Heart left ventricle (tissue), 16 donors: ENCODE measurements around the gene ELL3. TPM values are rescaled to one million over a fixed set of nuclear protein-coding genes. Genes with fewer than 3 reads are reported as not detected.
"Not testable (repeated sequence)": the region's sequence is repeated elsewhere in the genome, so short reads cannot be mapped to it uniquely, and the experiment has no call there.

Experiments used
- ATAC-seq, 4 donors: fragments of 200-7000 bp; cut with Tn5 transposase; one replicate each; pipeline ENCODE4 v1.9.1; 2020 to 2022; ENCODE audit warnings: moderate library complexity in 4 of 4, mild to moderate bottlenecking in 3 of 4, moderate number of reproducible peaks in 1 of 4
- DNase-seq, 5 donors: peaks; one replicate each; pipeline ENCODE4 v3.0.0-alpha.2; 2020
- H3K27ac ChIP-seq, 12 donors: fragments of 200-600 bp; sonication (generic) in 4 of 12; one replicate each; pipeline versions ENCODE4 v1.5.0 to v1.8.0; 2016 to 2022; ENCODE audit warnings: mild to moderate bottlenecking in 2 of 12
- H3K27me3 ChIP-seq, 9 donors: fragments of 200-600 bp; sonication (generic) in 2 of 9; one replicate each; pipeline versions ENCODE4 v1.5.1 to v1.8.0; 2016 to 2022; ENCODE audit warnings: mild to moderate bottlenecking in 3 of 9
- H3K36me3 ChIP-seq, 9 donors: fragments of 200-600 bp; sonication (generic) in 2 of 9; one replicate each; pipeline versions ENCODE4 v1.5.0 to v1.8.0; 2018 to 2022; ENCODE audit warnings: mild to moderate bottlenecking in 2 of 9
- H3K4me1 ChIP-seq, 12 donors: fragments of 200-600 bp; sonication (generic) in 4 of 12; one replicate each; pipeline versions ENCODE4 v1.5.0 to v1.8.0; 2016 to 2022; ENCODE audit warnings: mild to moderate bottlenecking in 3 of 12
- H3K4me3 ChIP-seq, 12 donors: fragments of 200-600 bp; sonication (generic) in 4 of 12; one replicate each; pipeline versions ENCODE4 v1.5.0 to v1.8.0; 2017 to 2022; ENCODE audit warnings: mild to moderate bottlenecking in 9 of 12, moderate library complexity in 4 of 12
- H3K9me3 ChIP-seq, 12 donors: fragments of 200-600 bp; sonication (generic) in 4 of 12; one replicate each; pipeline versions ENCODE4 v1.5.0 to v1.8.0; 2016 to 2022; ENCODE audit warnings: mild to moderate bottlenecking in 1 of 12
- POLR2A ChIP-seq, 2 donors: fragments of 450-650 bp; IDR thresholded peaks; one replicate each; pipeline ENCODE4 v1.6.1; 2017; ENCODE audit warnings: antibody characterized with exemption in 2 of 2, mild to moderate bottlenecking in 2 of 2, moderate library complexity in 2 of 2
- WGBS, 4 donors: extraction: QIAGEN DNeasy Blood & Tissue Kit in 2 of 4; methylation state at CpG; one replicate each; pipeline versions ENCODE4 v1.1.5 to v1.1.7; 2013 to 2018; 5-methylcytosine and 5-hydroxymethylcytosine counted together
- intact Hi-C, 10 donors: fragments of 100-400 bp; cut with DNase I; formaldehyde crosslinking; loops; one replicate each; pipeline versions ENCODE4 v1.11.1 to v1.14.2; 2022
- polyA plus RNA-seq, 2 donors: library from polyadenylated mRNA; stranded (reverse); fragments of 200-250 nt; gene quantifications; one replicate each; pipeline ENCODE4 v1.2.3, GENCODE V29; 2013
- total RNA-seq, 9 donors: library from RNA; depleted of rRNA in 2 of 9; stranded (reverse); fragments of >200 nt in 2 of 9; fragmentation: NEBNext Ultra II Directional in 3 of 9; extraction: Animal tissue kit (Norgen Biotek cat#: 25700) in 3 of 9; gene quantifications; one replicate each; pipeline versions ENCODE4 v1.1.0 to v1.2.4, GENCODE V29; 2016 to 2023
- TF ChIP-seq, protein P1 (sequence below), 12 donors: fragments of 200-600 bp; sonication (generic) in 4 of 12; IDR thresholded peaks; one replicate each; pipeline versions ENCODE4 v1.5.0 to v1.8.0; 2018 to 2022; ENCODE audit warnings: antibody characterized with exemption in 12 of 12, mild to moderate bottlenecking in 5 of 12
- donor health status: ischemic (EF 13 %, LVEDD 7.1; RV severe dilation, severe dysfunction).
- donor health status: healthy with polysubstance abuse.
- donor health status: DM: no; HTN: yes; CAD: no.
- donor health status: DM: no; HTN: no; CAD: no.
- donor health status: ischemic (EF 25% LVEDD 6.9; RV normal size, moderate dysfunction).
- donor health status: ischemic (EF 25% LVEDD 5.7; RV mildly dilated, moderate dysfunction).
- donor health status: healthy.
- donor health status: DM: yes; HTN: yes; CAD: no.
- donor health status: ischemic (EF 35%, LVEDD 5.7; RV mildly dilated, moderate dysfunction).
- donor health status: nonischemic (EF 11% LVEDD 7.7; RV severe dilation, severe dysfunction).
- donor health status: DM: yes; HTN: yes; CAD: no.
- donor health status: PGD.
- donor health status: ischemic (EF 29% LVEDD 5.4; RV normal size, mild dysfunction).
- donor health status: nonischemic (EF 23%, LVEDD 6.1; RV moderate dilation, normal function).

Gene ELL3
- total and polyA plus RNA-seq, 11 donors: 0.35 to 6.3 (median 1.0) TPM

GRCh38 chr15:43751885-43752284 lies 24.9 kb downstream of the ELL3 start:
- Histone ChIP-seq H3K9me3 (no peaks in the 10 kb centered on the region), H3K36me3 (peaks cover 0 to 62% (median 50%) of the 10 kb centered on the region in 9 donors), H3K4me1 (peaks cover 4 to 63% (median 45%) of the 10 kb centered on the region in 12 donors), H3K27ac (no peak overlapping the region), H3K27me3 (no peaks in the 10 kb centered on the region), H3K4me3 (no peak overlapping the region)
- no peak for DNase-seq
- intact Hi-C loops: no loop called here
- no peak for ATAC-seq
- 64 to 70% (median 65%) methylated on average over 6 of the region's 6 CpGs for WGBS, 4 donors
- no peak for TF ChIP-seq POLR2A (IDR thresholded peaks at IDR 0.05)
- TF ChIP-seq, protein P1, sequence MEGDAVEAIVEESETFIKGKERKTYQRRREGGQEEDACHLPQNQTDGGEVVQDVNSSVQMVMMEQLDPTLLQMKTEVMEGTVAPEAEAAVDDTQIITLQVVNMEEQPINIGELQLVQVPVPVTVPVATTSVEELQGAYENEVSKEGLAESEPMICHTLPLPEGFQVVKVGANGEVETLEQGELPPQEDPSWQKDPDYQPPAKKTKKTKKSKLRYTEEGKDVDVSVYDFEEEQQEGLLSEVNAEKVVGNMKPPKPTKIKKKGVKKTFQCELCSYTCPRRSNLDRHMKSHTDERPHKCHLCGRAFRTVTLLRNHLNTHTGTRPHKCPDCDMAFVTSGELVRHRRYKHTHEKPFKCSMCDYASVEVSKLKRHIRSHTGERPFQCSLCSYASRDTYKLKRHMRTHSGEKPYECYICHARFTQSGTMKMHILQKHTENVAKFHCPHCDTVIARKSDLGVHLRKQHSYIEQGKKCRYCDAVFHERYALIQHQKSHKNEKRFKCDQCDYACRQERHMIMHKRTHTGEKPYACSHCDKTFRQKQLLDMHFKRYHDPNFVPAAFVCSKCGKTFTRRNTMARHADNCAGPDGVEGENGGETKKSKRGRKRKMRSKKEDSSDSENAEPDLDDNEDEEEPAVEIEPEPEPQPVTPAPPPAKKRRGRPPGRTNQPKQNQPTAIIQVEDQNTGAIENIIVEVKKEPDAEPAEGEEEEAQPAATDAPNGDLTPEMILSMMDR (IDR thresholded peaks at IDR 0.05): no peak

- H3K4me1 ChIP-seq: peaks cover 4 to 67% (median 46%) of the 10 kb centered on the region in 12 donors
- 62 to 71% (median 63%) methylated on average over 12 of the region's 12 CpGs for WGBS, 4 donors
- H3K27ac ChIP-seq: peak overlapping the region in 2 of 12 donors; percentile 4 to 66
- peak overlapping the region in 8 of 12 donors; percentile 1 to 46 (median 20) for H3K4me3 ChIP-seq
- DNase-seq: no peak
- H3K9me3 ChIP-seq: no peaks in the 10 kb centered on the region
- TF ChIP-seq POLR2A (IDR thresholded peaks at IDR 0.05): no peak
- TF ChIP-seq, protein P1 (IDR thresholded peaks at IDR 0.05): no peak
- intact Hi-C loops: no loop called here
- H3K36me3 ChIP-seq: peaks cover 0 to 41% (median 30%) of the 10 kb centered on the region in 9 donors
- no peaks in the 10 kb centered on the region for H3K27me3 ChIP-seq
- ATAC-seq: no peak
These were observed 26.9 kb downstream of the ELL3 start for GRCh38 chr15:43749690-43750345.

DNA sequence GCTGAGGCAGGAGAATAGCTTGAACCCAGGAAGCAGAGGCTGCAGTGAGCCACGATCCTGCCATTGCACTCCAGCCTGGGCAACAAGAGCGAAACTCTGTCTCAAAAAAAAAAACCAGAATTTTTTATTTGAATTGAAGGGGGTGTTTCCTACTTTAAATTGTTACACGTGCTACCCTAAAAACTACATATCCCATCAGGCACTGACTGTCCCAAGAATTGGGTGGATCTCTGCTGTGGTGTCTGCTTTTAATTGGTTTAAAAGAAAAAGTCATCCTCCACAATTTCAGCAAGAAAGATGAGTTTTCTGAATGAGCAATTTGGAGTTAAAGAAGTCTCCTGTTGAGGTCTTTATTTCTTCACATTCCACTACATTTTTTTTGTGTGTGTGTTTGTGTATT lies 28.4 kb downstream of the ELL3 start:
- ATAC-seq (no peak), DNase-seq (no peak)
- TF ChIP-seq POLR2A (IDR thresholded peaks at IDR 0.05): no peak
- TF ChIP-seq, protein P1 (IDR thresholded peaks at IDR 0.05): no peak
- H3K27ac ChIP-seq: no peak overlapping the region
- H3K4me1 ChIP-seq: peaks cover 4 to 66% (median 46%) of the 10 kb centered on the region in 12 donors
- H3K27me3 ChIP-seq: no peaks in the 10 kb centered on the region
- peaks cover 0 to 27% (median 16%) of the 10 kb centered on the region in 9 donors for H3K36me3 ChIP-seq
- intact Hi-C loops: no loop called here
- WGBS, 4 donors: 57 to 73% (median 65%) methylated on average over 3 of the region's 3 CpGs
- peak overlapping the region in 7 of 12 donors; percentile 84 to 100 (median 93) for H3K4me3 ChIP-seq
- H3K9me3 ChIP-seq: no peaks in the 10 kb centered on the region

- intact Hi-C loops, H3K27me3 ChIP-seq, H3K9me3 ChIP-seq, DNase-seq: not testable (repeated sequence)
- peak in 1 of 4 donors; percentile 35 for ATAC-seq
- WGBS, 4 donors: 0 to 2% (median 1%) methylated on average over 9 to 12 of the region's 12 CpGs
- H3K36me3 ChIP-seq: peaks cover 0 to 12% (median 4%) of the 10 kb centered on the region in 9 donors
- peak overlapping the region; percentile 78 to 100 (median 92) for H3K4me3 ChIP-seq
- H3K4me1 ChIP-seq: peaks cover 4 to 55% (median 41%) of the 10 kb centered on the region in 12 donors
- peak overlapping the region; percentile 86 to 97 (median 94) for H3K27ac ChIP-seq
These were observed 29.9 kb downstream of the ELL3 start for GRCh38 chr15:43746903-43747309.
